Keratinocyte (primary cell): ENCODE measurements around the gene SSBP4. TPM values are rescaled to one million over a fixed set of nuclear protein-coding genes. Genes with fewer than 3 reads are reported as not detected.

Source experiments
- DNase-seq: peaks from one replicate; pipeline ENCODE4 v3.0.0-alpha.2; 2011; ENCODE audit warnings: low read depth, missing footprints, low spot score
- FAIRE-seq: peaks from 2 replicates; lab custom pipeline; 2011; peaks lifted over from hg19 to GRCh38; lab: Jason Lieb, UNC
- H2AFZ ChIP-seq: 2 replicates; pipeline ENCODE4 v1.6.0; 2012; ENCODE audit warnings: low read length, control low read depth, inconsistent platforms; ENCODE audit not compliant: control insufficient read depth
- H3K27ac ChIP-seq: 2 replicates; pipeline ENCODE4 v1.5.1; 2011; ENCODE audit warnings: low read length; ENCODE audit not compliant: control insufficient read depth, insufficient read depth
- H3K27me3 ChIP-seq: 3 replicates; pipeline ENCODE4 v1.6.0; 2011; ENCODE audit warnings: low read length; ENCODE audit not compliant: control insufficient read depth, insufficient read depth; ENCODE audit errors: extremely low read depth
- H3K36me3 ChIP-seq, 2 experiments: 2 replicates in 1 of 2; 3 replicates in 1 of 2; pipeline ENCODE4 v1.5.1; 2011; ENCODE audit warnings: low read length in 2 of 2, mild to moderate bottlenecking in 1 of 2; ENCODE audit not compliant: control insufficient read depth in 2 of 2, insufficient read depth in 2 of 2; ENCODE audit errors: extremely low read depth in 1 of 2
- H3K4me1 ChIP-seq: 3 replicates; pipeline ENCODE4 v1.5.1; 2011; ENCODE audit warnings: low read length; ENCODE audit not compliant: control insufficient read depth, insufficient read depth; ENCODE audit errors: extremely low read depth
- H3K4me2 ChIP-seq: 3 replicates; pipeline ENCODE4 v1.6.0; 2011; ENCODE audit warnings: low read depth, low read length; ENCODE audit not compliant: control insufficient read depth, insufficient read depth; ENCODE audit errors: extremely low read depth
- H3K4me3 ChIP-seq, 3 experiments: fragments of 200-600 bp in 1 of 3; sonication (generic) in 1 of 3; 2 replicates in 2 of 3; 3 replicates in 1 of 3; pipeline ENCODE4 v1.5.1; 2011 to 2016; ENCODE audit warnings: low read length in 3 of 3, mild to moderate bottlenecking in 3 of 3, control low read depth in 2 of 3, inconsistent platforms in 1 of 3, low read depth in 1 of 3, mixed read lengths in 1 of 3, mixed run types in 1 of 3, moderate library complexity in 1 of 3; ENCODE audit not compliant: control insufficient read depth in 2 of 3, insufficient read depth in 2 of 3; ENCODE audit errors: extremely low read depth in 1 of 3
- H3K79me2 ChIP-seq: 2 replicates; pipeline ENCODE4 v1.6.0; 2012; ENCODE audit warnings: low read length; ENCODE audit not compliant: control insufficient read depth, insufficient read depth
- H3K9ac ChIP-seq: 3 replicates; pipeline ENCODE4 v1.6.0; 2011; ENCODE audit warnings: low read length; ENCODE audit not compliant: control insufficient read depth, insufficient read depth; ENCODE audit errors: extremely low read depth
- H3K9me1 ChIP-seq: 3 replicates; pipeline ENCODE4 v1.6.0; 2011; ENCODE audit warnings: low read length; ENCODE audit not compliant: control insufficient read depth, insufficient read depth; ENCODE audit errors: extremely low read depth
- H3K9me3 ChIP-seq: 2 replicates; pipeline ENCODE4 v1.5.1; 2012; ENCODE audit warnings: low read depth, low read length; ENCODE audit not compliant: control insufficient read depth
- H4K20me1 ChIP-seq: 3 replicates; pipeline ENCODE4 v1.6.0; 2011; ENCODE audit warnings: low read length; ENCODE audit not compliant: control insufficient read depth, insufficient read depth; ENCODE audit errors: extremely low read depth
- EZH2 ChIP-seq: IDR thresholded peaks from one replicate; pipeline ENCODE4 v1.6.1; 2012; ENCODE audit warnings: inconsistent platforms, mild to moderate bottlenecking, low read length, moderate library complexity
- dilution Hi-C: fragments of 300-500 bp; cut with MboI; formaldehyde crosslinking; loops from one replicate; pipeline ENCODE4 v1.7.0; 2020; ENCODE audit warnings: low sequenced_read_pairs; ENCODE audit not compliant: extremely low pct_ligation_motif_present
- polyA plus RNA-seq, 5 experiments: library from polyadenylated mRNA; depleted of rRNA in 3 of 5; stranded (reverse) in 3 of 5; stranded (forward) in 1 of 5; unstranded in 1 of 5; fragments of >200 nt; gene quantifications; 1 replicate in 1 of 5; 2 replicates in 3 of 5; 3 replicates in 1 of 5; pipeline versions ENCODE4 v1.2.1 to v1.2.3, GENCODE V29; 2011 to 2012; ENCODE audit warnings: missing spikeins in 2 of 5, low read depth in 1 of 5, low replicate concordance in 1 of 5
- TF ChIP-seq, protein P1 (sequence below), 3 experiments: IDR thresholded peaks in 1 of 3; conservative IDR thresholded peaks in 1 of 3; optimal IDR thresholded peaks in 1 of 3; 2 replicates in 2 of 3; 3 replicates in 1 of 3; pipeline versions ENCODE3 to v1.5.1; 2011; ENCODE audit warnings: low read length in 3 of 3, mild to moderate bottlenecking in 3 of 3, moderate library complexity in 2 of 3, control low read depth in 1 of 3, inconsistent platforms in 1 of 3; ENCODE audit not compliant: insufficient read depth in 2 of 3; ENCODE audit errors: extremely low read depth in 1 of 3

SSBP4 gene
- polyA plus RNA-seq, 1 donor (not counting 4 experiments of a cell fraction or from before 2014, with no cell fraction given), result 7.5 TPM

DNA sequence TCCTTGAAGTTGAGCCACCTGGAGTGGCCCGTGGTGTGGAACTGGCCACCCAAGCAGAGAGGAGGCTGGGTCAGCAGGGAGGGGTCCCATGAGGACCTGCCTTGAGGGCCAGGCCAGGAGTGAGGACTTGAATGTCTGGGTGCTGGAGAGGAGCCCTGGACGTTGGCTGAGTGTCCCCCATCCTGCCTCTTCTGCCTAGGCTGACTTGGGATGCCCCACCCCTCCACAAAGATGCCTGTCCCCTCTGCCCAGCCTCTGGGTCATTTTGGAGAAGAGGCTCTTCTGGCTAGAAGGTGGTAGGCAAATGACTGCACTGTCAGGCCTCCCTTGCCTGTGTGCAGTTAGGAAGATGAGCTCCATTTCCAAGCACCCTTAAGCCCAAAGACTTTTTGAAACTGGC is 1.7 kb downstream of the SSBP4 start:
- Histone ChIP-seq H3K9me3 (no peaks in the 10 kb centered on the region), H3K79me2 (peaks cover 14% of the 10 kb centered on the region), H3K9ac (no peak overlapping the region), H3K4me3 (no peak overlapping the region), H3K9me1 (no peaks in the 10 kb centered on the region), H3K27me3 (no peaks in the 10 kb centered on the region), H3K27ac (no peak overlapping the region), H3K36me3 (peaks cover 0 to 2% of the 10 kb centered on the region in 2 experiments), H4K20me1 (peaks cover 3% of the 10 kb centered on the region), H3K4me2 (no peak overlapping the region), H3K4me1 (peaks cover 24% of the 10 kb centered on the region), H2AFZ (no peak overlapping the region)
- TF ChIP-seq, protein P1, sequence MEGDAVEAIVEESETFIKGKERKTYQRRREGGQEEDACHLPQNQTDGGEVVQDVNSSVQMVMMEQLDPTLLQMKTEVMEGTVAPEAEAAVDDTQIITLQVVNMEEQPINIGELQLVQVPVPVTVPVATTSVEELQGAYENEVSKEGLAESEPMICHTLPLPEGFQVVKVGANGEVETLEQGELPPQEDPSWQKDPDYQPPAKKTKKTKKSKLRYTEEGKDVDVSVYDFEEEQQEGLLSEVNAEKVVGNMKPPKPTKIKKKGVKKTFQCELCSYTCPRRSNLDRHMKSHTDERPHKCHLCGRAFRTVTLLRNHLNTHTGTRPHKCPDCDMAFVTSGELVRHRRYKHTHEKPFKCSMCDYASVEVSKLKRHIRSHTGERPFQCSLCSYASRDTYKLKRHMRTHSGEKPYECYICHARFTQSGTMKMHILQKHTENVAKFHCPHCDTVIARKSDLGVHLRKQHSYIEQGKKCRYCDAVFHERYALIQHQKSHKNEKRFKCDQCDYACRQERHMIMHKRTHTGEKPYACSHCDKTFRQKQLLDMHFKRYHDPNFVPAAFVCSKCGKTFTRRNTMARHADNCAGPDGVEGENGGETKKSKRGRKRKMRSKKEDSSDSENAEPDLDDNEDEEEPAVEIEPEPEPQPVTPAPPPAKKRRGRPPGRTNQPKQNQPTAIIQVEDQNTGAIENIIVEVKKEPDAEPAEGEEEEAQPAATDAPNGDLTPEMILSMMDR (optimal IDR thresholded peaks at IDR 0.05 in 1 of 3, IDR thresholded peaks at IDR 0.05 in 1 of 3, conservative IDR thresholded peaks at IDR 0.05 in 1 of 3; ENCODE audit: extremely low read depth in 1 of 3, insufficient read depth in 2 of 3, low read length in 3 of 3), result no peak
- no peak for TF ChIP-seq EZH2
- dilution Hi-C loops, result no loop called here
- FAIRE-seq (no peak), DNase-seq (no peak)

DNA sequence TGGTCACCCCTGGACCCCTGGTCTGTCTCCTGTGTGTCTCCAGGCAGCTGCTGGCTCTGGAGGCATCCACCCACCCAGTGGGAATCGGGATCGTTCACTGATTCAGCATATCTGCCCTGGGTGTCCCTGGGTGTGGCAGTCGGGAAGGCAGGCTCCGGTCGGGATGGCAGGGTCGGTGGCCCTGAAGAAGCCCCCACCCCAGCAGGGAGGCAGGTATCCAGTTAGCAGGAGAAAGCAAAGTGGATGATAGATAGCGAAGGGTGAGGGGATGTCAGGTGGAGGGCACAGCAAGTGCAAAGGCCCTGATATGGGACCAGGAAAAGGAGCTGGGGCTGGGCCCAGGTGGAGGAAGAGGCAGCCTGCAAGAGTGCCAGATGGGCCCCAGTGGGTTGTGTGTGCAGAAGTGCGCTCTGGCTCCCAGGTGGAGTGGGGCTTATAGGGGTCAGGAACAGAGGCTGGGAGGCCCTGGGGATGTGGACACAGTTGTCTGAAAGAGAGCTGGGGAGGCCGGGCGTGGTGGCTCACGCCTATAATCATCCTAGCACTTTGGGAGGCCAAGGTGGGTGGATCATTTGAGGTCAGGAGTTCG is 2.3 kb downstream of the SSBP4 start:
- no peak overlapping the region for H3K9ac ChIP-seq
- no peak for FAIRE-seq
- no peaks in the 10 kb centered on the region for H3K27me3 ChIP-seq
- no peak overlapping the region for H2AFZ ChIP-seq
- no peak overlapping the region for H3K4me3 ChIP-seq
- dilution Hi-C loops, result no loop called here
- peaks cover 25% of the 10 kb centered on the region for H3K4me1 ChIP-seq
- H4K20me1 ChIP-seq, result peaks cover 6% of the 10 kb centered on the region
- H3K27ac ChIP-seq, result no peak overlapping the region
- peaks cover 14% of the 10 kb centered on the region for H3K79me2 ChIP-seq
- TF ChIP-seq, protein P1 (optimal IDR thresholded peaks at IDR 0.05 in 1 of 3, IDR thresholded peaks at IDR 0.05 in 1 of 3, conservative IDR thresholded peaks at IDR 0.05 in 1 of 3; ENCODE audit: extremely low read depth in 1 of 3, insufficient read depth in 2 of 3, low read length in 3 of 3), result no peak
- no peak for TF ChIP-seq EZH2
- H3K9me1 ChIP-seq, result no peaks in the 10 kb centered on the region
- no peak overlapping the region for H3K4me2 ChIP-seq
- no peaks in the 10 kb centered on the region for H3K9me3 ChIP-seq
- no peak for DNase-seq
- peaks cover 0 to 2% of the 10 kb centered on the region in 2 experiments for H3K36me3 ChIP-seq
